ENCODE data around the gene ARHGAP42. TPM values are rescaled to one million over a fixed set of nuclear protein-coding genes. Genes with fewer than 3 reads are reported as not detected.

ARHGAP42 gene
- total RNA-seq, 1 experiment from 2014 or later = 39.1 TPM

DNA sequence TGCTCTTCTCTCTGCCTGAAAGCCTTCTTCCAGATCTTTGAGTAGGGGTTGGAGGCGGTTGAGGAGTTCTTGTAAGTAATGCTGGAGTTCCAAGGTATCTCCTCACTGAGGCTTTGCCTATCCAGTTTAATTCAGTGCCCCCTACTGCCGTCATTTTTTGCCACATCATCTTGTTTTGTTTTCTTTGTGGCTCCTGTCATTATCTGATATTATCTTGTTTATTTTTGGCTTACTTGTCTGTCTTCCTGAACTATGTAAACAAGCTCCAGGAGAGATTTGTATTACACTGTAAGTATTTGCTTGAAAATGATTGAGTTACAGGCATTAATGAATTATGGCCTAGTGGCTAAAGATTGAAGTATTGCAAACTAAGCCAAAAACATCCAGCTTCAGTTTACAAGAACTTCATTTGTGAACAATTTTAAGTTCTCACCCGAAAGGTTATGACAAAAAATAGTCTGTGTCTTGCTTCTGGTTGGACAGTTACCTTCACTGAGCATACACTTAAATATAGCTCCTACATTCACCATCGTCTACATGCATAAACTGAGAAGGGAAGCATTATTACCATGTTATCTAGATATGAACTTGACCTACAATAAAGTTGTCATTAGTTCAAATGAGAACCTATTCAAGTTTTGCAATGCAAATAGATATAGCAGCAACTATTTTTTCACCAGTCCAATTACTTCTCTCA, 154.8 kb downstream of the ARHGAP42 start:
- no CpG with 5 or more reads among the region's 4 CpGs for WGBS (ENCODE audit: extremely low coverage, insufficient read length, low lambda C conversion rate)
- no peak overlapping the region for H3K4me3 Mint-ChIP-seq
- H3K27ac Mint-ChIP-seq = no peak overlapping the region; a peak in 2 of 7 replicates
- no peak overlapping the region for H4K5ac ChIP-seq (ENCODE audit: insufficient read length, low read depth, low read length)
- TF ChIP-seq, protein P1, sequence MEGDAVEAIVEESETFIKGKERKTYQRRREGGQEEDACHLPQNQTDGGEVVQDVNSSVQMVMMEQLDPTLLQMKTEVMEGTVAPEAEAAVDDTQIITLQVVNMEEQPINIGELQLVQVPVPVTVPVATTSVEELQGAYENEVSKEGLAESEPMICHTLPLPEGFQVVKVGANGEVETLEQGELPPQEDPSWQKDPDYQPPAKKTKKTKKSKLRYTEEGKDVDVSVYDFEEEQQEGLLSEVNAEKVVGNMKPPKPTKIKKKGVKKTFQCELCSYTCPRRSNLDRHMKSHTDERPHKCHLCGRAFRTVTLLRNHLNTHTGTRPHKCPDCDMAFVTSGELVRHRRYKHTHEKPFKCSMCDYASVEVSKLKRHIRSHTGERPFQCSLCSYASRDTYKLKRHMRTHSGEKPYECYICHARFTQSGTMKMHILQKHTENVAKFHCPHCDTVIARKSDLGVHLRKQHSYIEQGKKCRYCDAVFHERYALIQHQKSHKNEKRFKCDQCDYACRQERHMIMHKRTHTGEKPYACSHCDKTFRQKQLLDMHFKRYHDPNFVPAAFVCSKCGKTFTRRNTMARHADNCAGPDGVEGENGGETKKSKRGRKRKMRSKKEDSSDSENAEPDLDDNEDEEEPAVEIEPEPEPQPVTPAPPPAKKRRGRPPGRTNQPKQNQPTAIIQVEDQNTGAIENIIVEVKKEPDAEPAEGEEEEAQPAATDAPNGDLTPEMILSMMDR (conservative IDR thresholded peaks at IDR 0.05) = no peak
- no peaks in the 10 kb centered on the region for H3K79me1 ChIP-seq (ENCODE audit: insufficient read depth, low read depth, low read length, poor library complexity, severe bottlenecking)
- H3K4me2 ChIP-seq (ENCODE audit: insufficient read depth, insufficient read length, low read length) = no peak overlapping the region
- H3K79me2 ChIP-seq (ENCODE audit: insufficient read depth, low read length) = no peaks in the 10 kb centered on the region
- no peak overlapping the region for H3K14ac ChIP-seq (ENCODE audit: insufficient read depth, low read length)
- H3K36me3 Mint-ChIP-seq (ENCODE audit: insufficient read depth in 1 of 3, low read depth in 3 of 3) = peaks cover 3 to 17% (median 5%) of the 10 kb centered on the region in 3 experiments; a peak in 4 of 7 replicates
- H2AK5ac ChIP-seq (ENCODE audit: insufficient read length, low read length) = no peak overlapping the region
- no peaks in the 10 kb centered on the region for H3K23me2 ChIP-seq (ENCODE audit: insufficient read length, low read depth, low read length, poor library complexity, severe bottlenecking)
- no peak overlapping the region for H2AFZ ChIP-seq (ENCODE audit: low read length)
- no peaks in the 10 kb centered on the region for H3K27me3 Mint-ChIP-seq (ENCODE audit: low read depth)
- H2BK20ac ChIP-seq (ENCODE audit: low read depth, low read length, poor library complexity, severe bottlenecking) = no peak overlapping the region
- H2BK5ac ChIP-seq (ENCODE audit: insufficient read length, low read length) = no peak overlapping the region
- no peak overlapping the region for H2BK120ac ChIP-seq (ENCODE audit: low read depth, low read length, poor library complexity, severe bottlenecking)
- H3K23ac ChIP-seq (ENCODE audit: insufficient read length, low read depth, low read length) = no peak overlapping the region
- no peak overlapping the region for H2BK15ac ChIP-seq (ENCODE audit: low read depth, low read length)
- H3K9ac ChIP-seq (ENCODE audit: extremely low read depth, insufficient read length, low read length) = no peak overlapping the region
- no peak overlapping the region for H3K4ac ChIP-seq (ENCODE audit: low read depth, low read length)
- no peak overlapping the region for H4K8ac ChIP-seq (replicated peaks; ENCODE audit: insufficient read length, low read depth, low read length)
- H3K18ac ChIP-seq (ENCODE audit: insufficient read length, low read depth, low read length) = no peak overlapping the region
- H3K9me3 Mint-ChIP-seq = no peaks in the 10 kb centered on the region; a peak in 2 of 5 replicates
- no peak overlapping the region for H4K91ac ChIP-seq (ENCODE audit: insufficient read length, low read depth, low read length)
- H3K27me3 ChIP-seq (ENCODE audit: insufficient read depth, low read length) = no peaks in the 10 kb centered on the region
- H3K27ac ChIP-seq (ENCODE audit: insufficient read length, low read depth, low read length) = no peak overlapping the region
- peaks cover 25 to 28% of the 10 kb centered on the region in 2 experiments for H3K4me1 Mint-ChIP-seq
- no peaks in the 10 kb centered on the region for H4K20me1 ChIP-seq (ENCODE audit: control insufficient read depth, insufficient read depth, insufficient read length)
- H3T11ph ChIP-seq (ENCODE audit: low read length) = no peak overlapping the region
- H3K56ac ChIP-seq (ENCODE audit: insufficient read length, low read depth, low read length) = no peak overlapping the region
- no peaks in the 10 kb centered on the region for H3K9me3 ChIP-seq (ENCODE audit: control insufficient read depth, low read depth, low read length)
- H3K4me1 ChIP-seq (ENCODE audit: insufficient read depth, low read length) = no peaks in the 10 kb centered on the region; the same call in 1 of the 2 replicates
- no peak for DNase-seq
- H2BK12ac ChIP-seq (ENCODE audit: insufficient read length, low read depth, low read length) = no peak overlapping the region

All from H9 (cell line).